ENCODE measurements around the gene SLC38A2. TPM values are rescaled to one million over a fixed set of nuclear protein-coding genes. Genes with fewer than 3 reads are reported as not detected.

SLC38A2 gene
- total RNA-seq, 2 donors from 2014 or later: 98.5 to 158 TPM

GRCh38 chr12:46383654-46384450 is 11.3 kb upstream of the SLC38A2 start:
- Histone ChIP-seq H3K4me3 (peak overlapping the region; percentile 71), H3K4me1 (peaks cover 11% of the 10 kb centered on the region), H3K27ac (peak overlapping the region; percentile 99), H3K9ac (ENCODE audit: low read depth in 2 of 2, low read length in 2 of 2) (peak overlapping the region; percentile 83 to 96), H3K27me3 (no peaks in the 10 kb centered on the region), H3K36me3 (no peaks in the 10 kb centered on the region), H3K9me3 (no peaks in the 10 kb centered on the region)
- intact Hi-C loops (cut with DNase I): no loop called here
- no peak for TF ChIP-seq CTCF (IDR thresholded peaks at IDR 0.05)
- peak; percentile 92 for DNase-seq

GRCh38 chr12:46382964-46383653 is 10.5 kb upstream of the SLC38A2 start:
- Histone ChIP-seq H3K36me3 (no peaks in the 10 kb centered on the region), H3K9ac (ENCODE audit: low read depth in 2 of 2, low read length in 2 of 2) (peak overlapping the region; percentile 96 to 100), H3K4me1 (peaks cover 9% of the 10 kb centered on the region), H3K9me3 (no peaks in the 10 kb centered on the region), H3K27me3 (no peaks in the 10 kb centered on the region), H3K27ac (peak overlapping the region; percentile 99), H3K4me3 (peak overlapping the region; percentile 71)
- intact Hi-C loops (cut with DNase I): no loop called here
- TF ChIP-seq CTCF (IDR thresholded peaks at IDR 0.05): no peak
- DNase-seq: peak; percentile 97

- H3K9me3 ChIP-seq: no peaks in the 10 kb centered on the region
- no peak for TF ChIP-seq CTCF (IDR thresholded peaks at IDR 0.05)
- intact Hi-C loops (cut with DNase I): no loop called here
- peaks cover 9% of the 10 kb centered on the region for H3K4me1 ChIP-seq
- H3K4me3 ChIP-seq: peak overlapping the region; percentile 71
- no peaks in the 10 kb centered on the region for H3K27me3 ChIP-seq
- H3K36me3 ChIP-seq: no peaks in the 10 kb centered on the region
- peak; percentile 37 for DNase-seq
- peak overlapping the region; percentile 99 for H3K27ac ChIP-seq
- peak overlapping the region; percentile 96 to 100 for H3K9ac ChIP-seq (ENCODE audit: low read depth in 2 of 2, low read length in 2 of 2)
These were observed 9.9 kb upstream of the SLC38A2 start for GRCh38 chr12:46382408-46382963.

GRCh38 chr12:46380881-46381280 is 8.3 kb upstream of the SLC38A2 start:
- H3K9me3 ChIP-seq: no peaks in the 10 kb centered on the region
- H3K9ac ChIP-seq (ENCODE audit: low read depth in 2 of 2, low read length in 2 of 2): no peak overlapping the region
- no peaks in the 10 kb centered on the region for H3K36me3 ChIP-seq
- H3K4me3 ChIP-seq: no peak overlapping the region
- no peak overlapping the region for H3K27ac ChIP-seq
- no peak for DNase-seq
- H3K27me3 ChIP-seq: no peaks in the 10 kb centered on the region
- no peak for TF ChIP-seq CTCF (IDR thresholded peaks at IDR 0.05)
- peaks cover 9% of the 10 kb centered on the region for H3K4me1 ChIP-seq
- intact Hi-C loops (cut with DNase I): no loop called here

GRCh38 chr12:46380022-46380796 is 7.6 kb upstream of the SLC38A2 start:
- no peak for DNase-seq
- no peaks in the 10 kb centered on the region for H3K9me3 ChIP-seq
- peaks cover 9% of the 10 kb centered on the region for H3K4me1 ChIP-seq
- H3K27me3 ChIP-seq: no peaks in the 10 kb centered on the region
- TF ChIP-seq CTCF (IDR thresholded peaks at IDR 0.05): no peak
- no peak overlapping the region for H3K4me3 ChIP-seq
- no peak overlapping the region for H3K27ac ChIP-seq
- no peaks in the 10 kb centered on the region for H3K36me3 ChIP-seq
- H3K9ac ChIP-seq (ENCODE audit: low read depth in 2 of 2, low read length in 2 of 2): no peak overlapping the region
- intact Hi-C loops (cut with DNase I): no loop called here

All from colonic mucosa (tissue), 4 donors.